ENCODE results near the gene ENKUR. TPM values are rescaled to one million over a fixed set of nuclear protein-coding genes. Genes with fewer than 3 reads are reported as not detected.

Gene ENKUR
- not detected in 2 replicates for total RNA-seq (2014; rRNA removed; shearing (Covaris generic); ENCODE audit: low replicate concordance)

- Histone ChIP-seq H3K36me3 (no peaks in the 10 kb centered on the region), H3K27me3 (no peaks in the 10 kb centered on the region), H3K9me3 (no peaks in the 10 kb centered on the region), H3K4me3 (peak within 1 kb of the TSS; percentile 60)
- DNase-seq, result peak; percentile 91
Observed at GRCh38 chr10:25015828-25016375, at the start of gene ENKUR. Gene ENKUR, minus strand, starts transcription at chr10:25016158. Its CDS starts 222 bp downstream, at chr10:25015936.

DNA sequence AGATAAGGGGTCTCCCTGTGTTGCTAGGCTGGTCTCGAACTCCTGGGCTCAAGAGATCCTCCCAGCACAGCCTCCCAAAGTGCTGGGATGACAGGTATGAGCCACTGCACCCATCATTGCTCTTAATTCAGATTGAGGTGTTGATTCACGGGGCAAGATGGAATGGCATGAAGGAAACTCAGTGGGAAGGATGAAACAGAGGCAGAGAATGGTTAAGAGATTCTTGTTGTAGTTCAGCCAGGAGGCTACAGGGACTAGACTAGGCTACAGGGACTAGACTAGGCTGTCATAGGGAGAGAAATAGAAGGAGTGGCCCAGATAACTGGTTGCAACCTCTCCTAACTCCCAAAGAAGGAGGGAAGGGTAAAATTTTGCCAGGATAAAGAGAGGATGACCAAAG lies 48.4 kb upstream of the ENKUR start:
- Histone ChIP-seq H3K36me3 (no peaks in the 10 kb centered on the region), H3K9me3 (no peaks in the 10 kb centered on the region), H3K27me3 (no peaks in the 10 kb centered on the region), H3K4me3 (no peak overlapping the region)
- DNase-seq, result no peak

DNA sequence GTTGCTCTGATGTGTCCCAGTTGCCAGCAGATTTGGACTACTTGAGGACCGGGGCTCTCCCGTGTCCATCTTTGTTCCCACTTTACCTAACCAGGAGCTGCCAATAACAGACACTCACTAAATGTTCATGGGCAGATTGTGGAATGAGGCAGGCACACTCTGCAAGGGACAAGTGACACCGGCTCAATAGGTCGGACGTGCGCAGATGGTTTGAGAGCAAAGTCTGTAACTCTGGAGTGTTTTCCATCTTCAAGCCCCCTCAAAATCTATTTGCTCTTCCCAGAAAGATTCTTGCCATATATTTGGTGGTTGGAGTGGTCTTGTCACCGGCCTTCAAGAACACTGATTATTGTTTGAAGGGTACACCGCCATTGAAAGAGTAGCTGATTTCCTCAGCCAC lies 47.7 kb upstream of the ENKUR start:
- Histone ChIP-seq H3K9me3 (no peaks in the 10 kb centered on the region), H3K4me3 (no peak overlapping the region), H3K27me3 (no peaks in the 10 kb centered on the region), H3K36me3 (no peaks in the 10 kb centered on the region)
- DNase-seq, result no peak

DNA sequence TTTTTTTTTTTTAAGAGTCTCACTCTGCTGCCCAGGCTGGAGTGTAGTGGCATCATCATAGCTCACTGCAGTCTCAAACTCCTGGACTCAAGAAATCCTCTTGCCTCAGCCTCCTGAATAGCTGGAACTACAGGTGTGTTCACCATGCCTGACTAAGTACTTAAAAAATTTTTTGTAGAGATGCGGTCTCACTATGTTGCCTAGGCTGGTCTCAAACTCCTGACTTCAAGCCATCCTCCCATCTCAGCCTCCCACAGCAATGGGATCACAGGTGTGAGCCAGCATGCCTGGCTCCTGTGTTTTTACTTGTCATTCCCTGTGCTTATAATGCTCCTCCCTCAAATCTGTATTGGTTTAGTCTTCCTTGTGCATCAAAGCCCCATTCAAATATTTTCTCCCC lies 47.2 kb upstream of the ENKUR start:
- Histone ChIP-seq H3K36me3 (no peaks in the 10 kb centered on the region), H3K4me3 (no peak overlapping the region), H3K27me3 (no peaks in the 10 kb centered on the region), H3K9me3 (no peaks in the 10 kb centered on the region)
- DNase-seq, result no peak

DNA sequence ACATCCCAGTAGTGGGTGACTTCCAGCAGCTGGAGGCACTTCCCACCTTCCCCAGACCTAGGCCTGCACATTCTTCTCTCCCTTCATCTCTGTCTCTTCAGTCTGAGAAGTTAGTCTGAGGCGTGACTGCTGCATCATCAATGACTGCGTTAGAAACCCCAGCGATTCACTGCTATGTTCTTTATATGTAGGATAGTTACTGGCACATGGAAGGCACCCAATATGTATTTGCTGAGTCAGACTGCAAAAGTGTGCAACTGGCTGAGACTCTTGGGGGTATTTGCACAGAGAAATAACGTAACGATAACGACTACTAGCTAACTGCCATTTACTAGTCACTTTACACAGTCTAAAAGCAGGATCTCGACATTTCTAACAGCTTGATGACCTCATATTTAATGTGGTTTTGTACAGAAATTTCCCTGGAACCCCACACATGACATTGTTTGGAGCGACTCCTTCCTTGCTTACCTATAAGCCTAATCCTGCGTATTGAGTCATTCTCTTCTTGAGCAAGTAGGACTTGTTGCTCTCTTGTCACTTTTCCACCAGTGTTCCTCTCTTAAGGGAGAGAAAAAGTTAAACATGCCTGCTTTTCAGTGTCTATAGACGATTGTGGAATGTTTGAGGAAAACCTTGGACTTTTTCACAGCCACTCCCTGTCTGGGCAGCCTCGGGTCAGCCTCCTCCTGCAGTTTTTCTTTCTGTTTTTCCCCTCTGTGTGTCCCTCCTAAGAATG lies 45.9 kb upstream of the ENKUR start:
- no peaks in the 10 kb centered on the region for H3K36me3 ChIP-seq
- H3K9me3 ChIP-seq, result no peaks in the 10 kb centered on the region
- DNase-seq, result peak; percentile 9
- H3K27me3 ChIP-seq, result no peaks in the 10 kb centered on the region
- H3K4me3 ChIP-seq, result no peak overlapping the region

- no peak for DNase-seq
- Histone ChIP-seq H3K27me3 (no peaks in the 10 kb centered on the region), H3K9me3 (no peaks in the 10 kb centered on the region), H3K4me3 (no peak overlapping the region), H3K36me3 (no peaks in the 10 kb centered on the region)
Observed at GRCh38 chr10:25061125-25061524, 45.2 kb upstream of the ENKUR start.

DNA sequence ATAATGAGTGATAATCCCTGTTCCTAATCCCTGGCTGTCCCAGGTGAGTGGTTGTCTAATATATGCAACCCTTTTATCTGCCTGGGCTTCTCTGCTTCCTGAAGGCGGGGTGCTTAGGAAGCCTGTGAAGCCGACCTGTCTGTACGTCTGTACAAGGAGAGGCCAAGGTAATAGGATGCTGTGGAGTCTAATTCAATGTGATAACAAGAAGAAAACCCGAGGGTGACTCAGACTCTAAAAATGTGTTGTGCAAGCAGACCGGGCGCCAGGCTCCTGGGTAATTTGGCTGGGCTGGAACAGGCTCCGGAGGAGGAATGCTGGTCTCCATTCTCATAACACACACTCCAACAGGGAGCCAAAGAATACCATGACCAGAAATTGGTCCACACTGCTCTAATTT lies 44.0 kb upstream of the ENKUR start:
- Histone ChIP-seq H3K9me3 (no peaks in the 10 kb centered on the region), H3K27me3 (no peaks in the 10 kb centered on the region), H3K4me3 (no peak overlapping the region), H3K36me3 (no peaks in the 10 kb centered on the region)
- DNase-seq, result peak; percentile 81

DNA sequence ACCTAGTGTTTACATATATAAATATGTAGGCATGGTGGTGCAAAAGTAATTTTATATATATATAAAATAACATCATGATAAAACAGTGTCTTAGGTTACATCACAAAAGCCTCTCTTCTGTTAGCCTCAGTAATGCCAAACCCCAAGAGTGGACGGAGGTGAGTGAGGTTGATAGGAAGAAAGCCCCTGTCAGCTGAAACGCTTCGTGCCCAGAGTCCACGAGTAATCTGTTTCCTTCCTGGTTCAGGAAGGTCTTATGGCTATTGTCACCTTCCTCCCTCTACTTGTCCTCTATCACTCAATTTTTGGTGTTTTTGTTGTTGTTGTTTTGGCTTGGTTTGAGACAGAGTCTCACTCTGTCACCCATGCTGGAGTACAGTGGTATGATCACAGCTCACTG lies 41.9 kb upstream of the ENKUR start:
- H3K4me3 ChIP-seq, result no peak overlapping the region
- no peaks in the 10 kb centered on the region for H3K9me3 ChIP-seq
- DNase-seq, result no peak
- H3K27me3 ChIP-seq, result no peaks in the 10 kb centered on the region
- H3K36me3 ChIP-seq, result no peaks in the 10 kb centered on the region

DNA sequence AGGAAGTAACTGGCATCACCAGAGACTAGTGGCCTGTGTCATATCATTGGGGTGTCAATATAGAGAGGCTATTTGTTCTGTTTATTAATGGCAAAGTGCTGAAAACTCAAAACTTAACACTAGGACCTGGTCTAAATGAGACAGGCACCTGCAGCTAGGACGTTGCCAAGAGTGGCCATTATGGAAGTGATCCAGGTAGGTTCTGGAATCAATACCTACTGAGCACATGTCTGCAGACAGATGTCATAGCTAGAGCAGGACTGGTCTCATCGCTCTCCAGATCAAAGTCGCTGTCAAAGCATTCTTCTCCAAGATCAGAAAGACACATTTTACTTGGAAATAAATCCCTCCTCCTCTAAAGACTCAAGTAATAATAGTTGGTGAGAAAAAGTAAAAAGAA lies 40.8 kb upstream of the ENKUR start:
- Histone ChIP-seq H3K36me3 (no peaks in the 10 kb centered on the region), H3K27me3 (no peaks in the 10 kb centered on the region), H3K9me3 (no peaks in the 10 kb centered on the region), H3K4me3 (no peak overlapping the region)
- no peak for DNase-seq

GRCh38 chr10:25052012-25052411 lies 36.1 kb upstream of the ENKUR start:
- Histone ChIP-seq H3K36me3 (no peaks in the 10 kb centered on the region), H3K9me3 (no peaks in the 10 kb centered on the region), H3K27me3 (0 out of 2 replicates have a peak, but pooled peaks cover 4% of the 10 kb centered on the region), H3K4me3 (no peak overlapping the region)
- no peak for DNase-seq

DNA sequence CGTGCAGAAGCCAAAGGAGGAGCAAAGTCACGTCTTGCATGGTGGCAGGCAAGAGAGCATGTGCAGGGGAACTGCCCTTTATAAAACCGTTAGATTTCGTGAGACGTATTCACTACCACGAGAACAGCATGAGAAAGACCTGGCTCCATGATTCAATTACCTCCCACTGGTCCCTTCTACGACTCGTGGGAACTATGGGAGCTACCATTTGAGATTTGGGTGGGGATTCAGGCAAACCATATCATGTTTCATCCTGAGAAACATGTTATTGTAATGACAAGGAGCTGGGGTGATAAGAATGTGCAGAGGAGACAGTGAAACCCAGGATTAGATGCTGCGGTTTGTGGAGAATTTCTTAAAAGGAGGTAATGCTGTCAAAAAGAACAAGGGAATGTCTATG lies 34.4 kb upstream of the ENKUR start:
- Histone ChIP-seq H3K9me3 (no peaks in the 10 kb centered on the region), H3K27me3 (0 out of 2 replicates have a peak, but pooled peaks cover 4% of the 10 kb centered on the region), H3K36me3 (no peaks in the 10 kb centered on the region), H3K4me3 (no peak overlapping the region)
- no peak for DNase-seq

- Histone ChIP-seq H3K36me3 (no peaks in the 10 kb centered on the region), H3K4me3 (no peak overlapping the region), H3K27me3 (0 out of 2 replicates have a peak, but pooled peaks cover 4% of the 10 kb centered on the region), H3K9me3 (no peaks in the 10 kb centered on the region)
- peak; percentile 9 for DNase-seq
Observed at GRCh38 chr10:25049966-25050365, 34.0 kb upstream of the ENKUR start.

- DNase-seq, result no peak
- Histone ChIP-seq H3K36me3 (no peaks in the 10 kb centered on the region), H3K27me3 (peaks cover 9% of the 10 kb centered on the region), H3K4me3 (no peak overlapping the region), H3K9me3 (no peaks in the 10 kb centered on the region)
Observed at GRCh38 chr10:25048450-25048849, 32.5 kb upstream of the ENKUR start.

GRCh38 chr10:25047591-25048301 lies 31.8 kb upstream of the ENKUR start:
- DNase-seq, result peak; percentile 28

DNA sequence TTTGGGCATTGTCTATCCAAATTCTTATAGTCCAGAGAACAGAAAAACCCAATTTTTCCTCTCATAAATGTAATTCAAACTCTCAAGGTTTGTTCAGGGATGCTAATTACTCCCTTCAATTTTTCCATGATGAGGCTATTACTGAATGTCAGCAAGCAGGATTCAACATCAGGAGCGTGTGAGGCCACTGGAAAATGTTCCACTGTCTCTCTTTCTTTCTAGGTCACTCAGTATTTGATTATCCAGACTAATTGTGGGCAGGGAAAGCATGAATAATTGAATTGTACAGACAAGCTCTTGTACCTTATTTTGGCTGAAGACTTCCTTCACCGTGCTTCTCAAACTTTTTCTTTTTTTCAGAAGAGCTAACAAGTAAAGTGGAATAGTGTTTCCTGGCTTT lies 31.1 kb upstream of the ENKUR start:
- Histone ChIP-seq H3K9me3 (no peaks in the 10 kb centered on the region), H3K4me3 (no peak overlapping the region), H3K36me3 (no peaks in the 10 kb centered on the region), H3K27me3 (peaks cover 11% of the 10 kb centered on the region)
- DNase-seq, result no peak

More at GRCh38 chr10:25047591-25048301, 31.8 kb upstream of the ENKUR start:
- no peaks in the 10 kb centered on the region for H3K36me3 ChIP-seq
- no peaks in the 10 kb centered on the region for H3K9me3 ChIP-seq
- H3K27me3 ChIP-seq, result peaks cover 11% of the 10 kb centered on the region
- no peak overlapping the region for H3K4me3 ChIP-seq

DNA sequence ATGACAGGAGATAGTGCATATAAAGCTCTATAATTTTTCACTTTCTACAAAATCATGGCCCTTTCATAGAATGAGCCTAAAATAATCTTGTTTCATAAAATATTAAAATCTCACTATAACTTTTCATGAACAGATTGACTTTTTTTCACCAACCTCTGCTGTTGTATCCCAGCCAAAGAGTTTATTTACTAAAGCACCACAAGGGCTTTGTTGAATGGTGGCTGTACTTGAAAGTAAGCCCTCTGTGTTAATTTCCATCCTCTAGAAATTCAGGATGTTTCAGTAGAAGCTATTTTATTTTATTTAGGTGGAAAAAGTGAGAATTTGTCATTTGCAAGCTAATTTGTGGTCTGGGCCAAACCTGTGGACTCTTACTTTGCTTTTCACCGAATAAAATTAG lies 30.7 kb upstream of the ENKUR start:
- Histone ChIP-seq H3K4me3 (no peak overlapping the region), H3K9me3 (no peaks in the 10 kb centered on the region), H3K36me3 (no peaks in the 10 kb centered on the region), H3K27me3 (peaks cover 14% of the 10 kb centered on the region)
- no peak for DNase-seq

- H3K9me3 ChIP-seq, result no peaks in the 10 kb centered on the region
- peaks cover 20% of the 10 kb centered on the region for H3K27me3 ChIP-seq
- no peaks in the 10 kb centered on the region for H3K36me3 ChIP-seq
- H3K4me3 ChIP-seq, result no peak overlapping the region
- no peak for DNase-seq
Observed at GRCh38 chr10:25039531-25039930, 23.6 kb upstream of the ENKUR start.

All from MG63 (cell line).